ENCODE measurements around the gene SIK2. TPM values are rescaled to one million over a fixed set of nuclear protein-coding genes. Genes with fewer than 3 reads are reported as not detected.

Gene SIK2
- total RNA-seq, 1 experiment from 2014 or later: 13.0 TPM

DNA sequence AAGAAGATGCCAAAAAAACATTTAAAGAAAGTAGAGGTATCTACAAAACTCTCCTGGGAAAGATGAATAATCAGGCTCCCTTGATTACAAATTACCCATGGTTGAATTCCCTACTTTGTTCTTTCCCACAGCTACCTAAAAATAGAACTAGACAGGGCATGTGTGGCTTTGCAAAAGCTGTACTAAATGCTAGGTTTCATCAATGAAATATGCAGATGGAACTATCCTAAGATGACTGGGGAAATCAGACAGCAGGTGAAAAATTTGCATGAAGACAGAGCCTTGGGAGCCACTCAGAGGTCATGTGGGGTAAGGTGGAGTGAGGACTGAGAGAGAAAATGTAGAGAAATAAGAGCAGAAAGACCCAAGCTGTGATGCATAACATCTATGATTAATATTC is 47.0 kb upstream of the SIK2 start:
- intact Hi-C loops (cut with micrococcal nuclease): no loop called here
- BruUV-seq (replicated peaks): no TSS peak
- Histone ChIP-seq H3K27me3 (ENCODE audit: insufficient read depth, low read length) (no peaks in the 10 kb centered on the region), H4K20me1 (ENCODE audit: insufficient read depth) (no peaks in the 10 kb centered on the region), H3K27ac (ENCODE audit: low read depth, low read length) (no peak overlapping the region), H3K9me3 (ENCODE audit: control insufficient read depth in 1 of 2, insufficient read depth in 1 of 2, low read depth in 1 of 2, low read length in 2 of 2) (no peaks in the 10 kb centered on the region; a peak in 1 of 4 replicates), H3K9ac (ENCODE audit: low read length) (no peak overlapping the region), H3K79me2 (ENCODE audit: insufficient read depth, low read length) (no peaks in the 10 kb centered on the region), H3K4me3 (replicated peaks in 1 of 2; ENCODE audit: low read depth in 1 of 2, low read length in 2 of 2) (no peak overlapping the region), H3K4me2 (ENCODE audit: low read length) (no peak overlapping the region), H3K9me2 (ENCODE audit: insufficient read depth) (no peaks in the 10 kb centered on the region; the same call in 1 of the 2 replicates), H3K36me3 (ENCODE audit: control insufficient read depth in 1 of 2, insufficient read depth in 2 of 2, low read length in 2 of 2) (no peaks in the 10 kb centered on the region), H3K4me1 (ENCODE audit: control insufficient read depth in 1 of 2, insufficient read depth in 2 of 2, low read length in 2 of 2) (peaks cover 0 to 9% of the 10 kb centered on the region in 2 experiments; a peak in 2 of 4 replicates), H2AFZ (ENCODE audit: low read depth, low read length, poor library complexity, severe bottlenecking) (no peak overlapping the region)
- no peak for DNase-seq (ENCODE audit: low read depth, low spot score)
- RAD21 ChIA-PET (ENCODE audit: low non-redundant PET in 1 of 2, low total read pairs in 2 of 2, uncharacterized antibody in 2 of 2, unreplicated experiment in 2 of 2): no interaction called here
- ATAC-seq: no peak
- POLR2A ChIA-PET: no interaction called here
- TF ChIP-seq TCF7L2 (IDR thresholded peaks at IDR 0.05; ENCODE audit: borderline replicate concordance, extremely low read depth, insufficient read depth, insufficient read length) (no peak), CTCF (IDR thresholded peaks at IDR 0.05 in 2 of 3, conservative IDR thresholded peaks at IDR 0.05 in 1 of 3; ENCODE audit: borderline replicate concordance in 1 of 3, insufficient read depth in 1 of 3, low read depth in 2 of 3, low read length in 2 of 3) (no peak), SRF (IDR thresholded peaks at IDR 0.05; ENCODE audit: low read depth) (no peak), FOSL1 (IDR thresholded peaks at IDR 0.05; ENCODE audit: low read depth) (no peak), RAD21 (IDR thresholded peaks at IDR 0.05; ENCODE audit: low read depth) (no peak)
- CTCF ChIA-PET: no interaction called here

- DNase-seq (ENCODE audit: low read depth, low spot score): no peak
- no peak overlapping the region for H2AFZ ChIP-seq (ENCODE audit: low read depth, low read length, poor library complexity, severe bottlenecking)
- CTCF ChIA-PET: interaction anchor here (1.3 kb wide), 1 partner anchor 111 kb away, joined by 3 read pairs; no protein-coding TSS in a partner anchor
- TF ChIP-seq POLR2AphosphoS5 (IDR thresholded peaks at IDR 0.05; ENCODE audit: low read depth, low read length): no peak
- TF ChIP-seq ZBTB33 (IDR thresholded peaks at IDR 0.05; ENCODE audit: extremely low read depth, insufficient replicate concordance, low read length): no peak
- TF ChIP-seq ZNF274 (IDR thresholded peaks at IDR 0.05; ENCODE audit: low read depth, low read length): no peak
- no peak for TF ChIP-seq FOSL1 (IDR thresholded peaks at IDR 0.05; ENCODE audit: low read depth)
- no peak for TF ChIP-seq YY1 (IDR thresholded peaks at IDR 0.05; ENCODE audit: extremely low read depth, insufficient replicate concordance, low read depth, low read length)
- no peak for TF ChIP-seq EZH2 (IDR thresholded peaks at IDR 0.05)
- TF ChIP-seq CBX3 (IDR thresholded peaks at IDR 0.05; ENCODE audit: low read depth): no peak
- no peak for TF ChIP-seq CEBPB (IDR thresholded peaks at IDR 0.05; ENCODE audit: low read depth)
- TF ChIP-seq EGR1 (IDR thresholded peaks at IDR 0.05; ENCODE audit: low read depth): no peak
- no peak for TF ChIP-seq RAD21 (IDR thresholded peaks at IDR 0.05; ENCODE audit: low read depth)
- TF ChIP-seq SP1 (IDR thresholded peaks at IDR 0.05; ENCODE audit: low read depth): no peak
- TF ChIP-seq POLR2A (IDR thresholded peaks at IDR 0.05; ENCODE audit: borderline replicate concordance, extremely low read depth, insufficient read depth, insufficient read length): no peak
- no peak for TF ChIP-seq ATF3 (IDR thresholded peaks at IDR 0.05)
- TF ChIP-seq SRF (IDR thresholded peaks at IDR 0.05; ENCODE audit: low read depth): no peak
- TF ChIP-seq ZFX (IDR thresholded peaks at IDR 0.05): no peak
Observed at GRCh38 chr11:111557425-111558111, 44.7 kb upstream of the SIK2 start.

More at GRCh38 chr11:111557425-111558111, 44.7 kb upstream of the SIK2 start:
- H3K79me2 ChIP-seq (ENCODE audit: insufficient read depth, low read length): no peaks in the 10 kb centered on the region
- no peaks in the 10 kb centered on the region for H3K36me3 ChIP-seq (ENCODE audit: control insufficient read depth in 1 of 2, insufficient read depth in 2 of 2, low read length in 2 of 2)
- no peak overlapping the region for H3K4me2 ChIP-seq (ENCODE audit: low read length)
- intact Hi-C loops (cut with micrococcal nuclease): no loop called here
- no peaks in the 10 kb centered on the region for H3K27me3 ChIP-seq (ENCODE audit: insufficient read depth, low read length)
- POLR2A ChIA-PET: no interaction called here
- BruUV-seq (replicated peaks): no TSS peak
- H3K9ac ChIP-seq (ENCODE audit: low read length): no peak overlapping the region
- ATAC-seq: no peak
- H3K4me3 ChIP-seq (replicated peaks in 1 of 2; ENCODE audit: low read depth in 1 of 2, low read length in 2 of 2): no peak overlapping the region
- no peaks in the 10 kb centered on the region for H4K20me1 ChIP-seq (ENCODE audit: insufficient read depth)
- no peak overlapping the region for H3K27ac ChIP-seq (ENCODE audit: low read depth, low read length)
- no peaks in the 10 kb centered on the region; the same call in 1 of the 2 replicates for H3K9me2 ChIP-seq (ENCODE audit: insufficient read depth)
- H3K9me3 ChIP-seq (ENCODE audit: control insufficient read depth in 1 of 2, insufficient read depth in 1 of 2, low read depth in 1 of 2, low read length in 2 of 2): no peaks in the 10 kb centered on the region; a peak in 1 of 4 replicates
- peaks cover 0 to 16% of the 10 kb centered on the region in 2 experiments; a peak in 2 of 4 replicates for H3K4me1 ChIP-seq (ENCODE audit: control insufficient read depth in 1 of 2, insufficient read depth in 2 of 2, low read length in 2 of 2)
- RAD21 ChIA-PET (ENCODE audit: low non-redundant PET in 1 of 2, low total read pairs in 2 of 2, uncharacterized antibody in 2 of 2, unreplicated experiment in 2 of 2): no interaction called here

Measured in HCT116 (cell line).